Karpas-422 (cell line): ENCODE measurements around the gene PLEKHG3. TPM values are rescaled to one million over a fixed set of nuclear protein-coding genes. Genes with fewer than 3 reads are reported as not detected.

Experiments
- DNase-seq: peaks from one replicate; pipeline ENCODE4 v3.0.0-alpha.2; 2015
- H2AFZ ChIP-seq: fragments of 200-600 bp; sonication (generic); 2 replicates; pipeline ENCODE4 v1.6.1; 2014; ENCODE audit warnings: antibody characterized with exemption, low read length, mixed read lengths
- H3K27ac ChIP-seq: fragments of 200-600 bp; sonication (generic); 2 replicates; pipeline ENCODE4 v1.5.1; 2014; ENCODE audit warnings: mild to moderate bottlenecking, low read length, moderate library complexity
- H3K27me3 ChIP-seq: fragments of 200-600 bp; sonication (generic); 2 replicates; pipeline ENCODE4 v1.6.1; 2014; ENCODE audit warnings: low read length, mixed read lengths
- H3K36me3 ChIP-seq: fragments of 200-600 bp; sonication (generic); 2 replicates; pipeline ENCODE4 v1.6.1; 2014; ENCODE audit warnings: low read length, mixed read lengths; ENCODE audit not compliant: insufficient read depth
- H3K4me1 ChIP-seq: fragments of 200-600 bp; sonication (generic); 2 replicates; pipeline ENCODE4 v1.6.1; 2014; ENCODE audit warnings: mild to moderate bottlenecking, low read length, mixed read lengths
- H3K4me2 ChIP-seq: fragments of 200-600 bp; sonication (generic); 2 replicates; pipeline ENCODE4 v1.6.1; 2014; ENCODE audit warnings: low read length, low read depth, mild to moderate bottlenecking; ENCODE audit not compliant: poor library complexity, severe bottlenecking
- H3K4me3 ChIP-seq: fragments of 200-600 bp; sonication (generic); 2 replicates; pipeline ENCODE4 v1.5.1; 2014; ENCODE audit warnings: mild to moderate bottlenecking, antibody characterized with exemption, low read length, mixed read lengths
- H3K79me2 ChIP-seq: fragments of 200-600 bp; sonication (generic); 2 replicates; pipeline ENCODE4 v1.6.1; 2014; ENCODE audit warnings: mild to moderate bottlenecking, low read length, mixed read lengths
- H3K9ac ChIP-seq: fragments of 200-600 bp; sonication (generic); 2 replicates; pipeline ENCODE4 v1.6.0; 2014; ENCODE audit warnings: low read length
- H3K9me2 ChIP-seq: fragments of 200-600 bp; sonication (generic), shearing (Covaris generic); replicated peaks from 2 replicates; pipeline ENCODE4 v1.6.0; 2014; ENCODE audit warnings: mild to moderate bottlenecking, low read length, moderate library complexity; ENCODE audit not compliant: insufficient read depth
- H3K9me3 ChIP-seq: fragments of 300-700, 200-600 bp; sonication (generic); 2 replicates; pipeline ENCODE4 v1.6.1; 2014; ENCODE audit warnings: low read length, mixed read lengths
- H4K20me1 ChIP-seq: fragments of 200-600 bp; sonication (generic); 2 replicates; pipeline ENCODE4 v1.6.1; 2014; ENCODE audit warnings: mild to moderate bottlenecking, antibody characterized with exemption, low read length, low read depth; ENCODE audit not compliant: insufficient read depth
- total RNA-seq: library from RNA; depleted of rRNA; stranded (reverse); fragments of >200 nt; shearing (Covaris generic); gene quantifications from 2 replicates; pipeline ENCODE4 v1.2.3, GENCODE V29; 2014; ENCODE audit warnings: low replicate concordance

Gene PLEKHG3
- total RNA-seq, 1 experiment from 2014 or later: not detected

DNA sequence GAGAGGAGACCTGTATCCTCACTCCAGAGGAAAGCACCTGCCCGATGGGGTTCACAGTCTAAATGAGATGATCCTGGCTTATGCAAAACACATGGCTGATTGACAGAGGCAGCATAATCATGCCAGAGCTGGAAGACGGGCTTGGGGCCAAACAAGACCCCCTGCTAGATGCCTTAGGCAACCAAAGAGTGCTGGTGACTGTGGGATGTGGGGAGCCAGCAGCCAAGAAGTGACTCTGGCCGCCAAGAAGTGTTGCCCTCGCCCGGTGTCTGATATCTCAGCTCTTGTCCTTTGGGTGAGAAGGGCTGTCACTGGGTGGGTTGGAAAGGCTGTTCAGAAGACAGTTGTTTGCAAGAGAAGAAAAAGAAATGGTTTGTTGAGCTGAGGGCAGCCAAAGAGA is 56.7 kb downstream of the PLEKHG3 start:
- no peak overlapping the region for H3K4me3 ChIP-seq
- no peak overlapping the region for H3K27ac ChIP-seq
- no peaks in the 10 kb centered on the region for H3K9me2 ChIP-seq
- H3K27me3 ChIP-seq: no peaks in the 10 kb centered on the region; the same call in 1 of the 2 replicates
- no peaks in the 10 kb centered on the region for H3K9me3 ChIP-seq
- no peak for DNase-seq
- H3K4me1 ChIP-seq: peaks cover 29% of the 10 kb centered on the region
- no peaks in the 10 kb centered on the region; the same call in 1 of the 2 replicates for H4K20me1 ChIP-seq
- H3K9ac ChIP-seq: no peak overlapping the region
- no peaks in the 10 kb centered on the region for H3K79me2 ChIP-seq
- no peaks in the 10 kb centered on the region for H3K36me3 ChIP-seq
- H2AFZ ChIP-seq: no peak overlapping the region
- H3K4me2 ChIP-seq: no peak overlapping the region

DNA sequence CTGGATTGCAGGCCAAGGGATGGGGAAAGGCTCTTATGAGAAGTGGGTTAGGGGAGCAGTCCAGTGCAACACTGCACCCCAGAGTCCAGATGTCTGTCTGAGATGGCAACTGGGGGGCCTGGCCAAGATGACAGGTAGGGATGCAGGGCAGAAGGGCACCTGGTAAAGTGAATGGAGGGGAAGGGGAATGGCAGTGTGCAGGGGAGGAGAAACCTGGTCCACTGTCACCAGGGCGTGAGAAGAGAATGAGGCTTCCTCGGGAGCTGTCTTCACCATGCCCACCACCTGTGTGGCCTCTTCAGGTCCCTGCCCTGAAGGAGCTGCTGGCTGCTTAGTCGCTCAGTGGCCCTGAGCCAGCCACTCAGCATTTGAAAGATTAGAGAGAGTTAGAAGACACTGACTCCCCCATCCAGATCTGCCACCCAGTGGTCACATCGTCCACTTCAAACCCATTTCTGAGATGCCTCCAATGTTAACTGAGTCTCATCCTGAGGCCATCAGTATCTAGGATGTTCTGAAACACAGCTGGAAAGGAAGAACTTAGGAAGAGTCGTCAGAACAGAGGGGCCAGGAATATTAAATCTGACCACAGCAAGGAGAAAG is 57.3 kb downstream of the PLEKHG3 start:
- H4K20me1 ChIP-seq: no peaks in the 10 kb centered on the region; the same call in 1 of the 2 replicates
- no peak overlapping the region for H2AFZ ChIP-seq
- no peaks in the 10 kb centered on the region for H3K9me2 ChIP-seq
- peak; percentile 51 for DNase-seq
- H3K4me1 ChIP-seq: peaks cover 29% of the 10 kb centered on the region
- no peaks in the 10 kb centered on the region; the same call in 1 of the 2 replicates for H3K27me3 ChIP-seq
- H3K4me2 ChIP-seq: no peak overlapping the region
- H3K9ac ChIP-seq: no peak overlapping the region
- H3K9me3 ChIP-seq: no peaks in the 10 kb centered on the region
- no peaks in the 10 kb centered on the region for H3K79me2 ChIP-seq
- no peak overlapping the region for H3K4me3 ChIP-seq
- no peak overlapping the region for H3K27ac ChIP-seq
- H3K36me3 ChIP-seq: no peaks in the 10 kb centered on the region

- Histone ChIP-seq H3K4me1 (peaks cover 29% of the 10 kb centered on the region), H3K9me3 (no peaks in the 10 kb centered on the region), H3K36me3 (no peaks in the 10 kb centered on the region), H2AFZ (no peak overlapping the region), H3K9ac (no peak overlapping the region), H3K4me2 (peak overlapping the region; percentile 2), H3K4me3 (no peak overlapping the region), H3K27me3 (no peaks in the 10 kb centered on the region; the same call in 1 of the 2 replicates), H3K9me2 (no peaks in the 10 kb centered on the region), H3K27ac (no peak overlapping the region), H4K20me1 (no peaks in the 10 kb centered on the region; the same call in 1 of the 2 replicates), H3K79me2 (no peaks in the 10 kb centered on the region)
- DNase-seq: peak; percentile 67
Observed at GRCh38 chr14:64762044-64763034, 58.1 kb downstream of the PLEKHG3 start.

GRCh38 chr14:64763085-64763782 is 59.0 kb downstream of the PLEKHG3 start:
- Histone ChIP-seq H3K79me2 (no peaks in the 10 kb centered on the region), H3K27me3 (no peaks in the 10 kb centered on the region), H3K4me1 (peaks cover 29% of the 10 kb centered on the region), H3K27ac (no peak overlapping the region), H3K9ac (no peak overlapping the region), H3K36me3 (no peaks in the 10 kb centered on the region), H4K20me1 (no peaks in the 10 kb centered on the region), H3K4me2 (peak overlapping the region; percentile 2), H2AFZ (peak overlapping the region; percentile 33; the same call in 1 of the 2 replicates), H3K9me3 (no peaks in the 10 kb centered on the region), H3K4me3 (no peak overlapping the region), H3K9me2 (no peaks in the 10 kb centered on the region)
- DNase-seq: no peak

DNA sequence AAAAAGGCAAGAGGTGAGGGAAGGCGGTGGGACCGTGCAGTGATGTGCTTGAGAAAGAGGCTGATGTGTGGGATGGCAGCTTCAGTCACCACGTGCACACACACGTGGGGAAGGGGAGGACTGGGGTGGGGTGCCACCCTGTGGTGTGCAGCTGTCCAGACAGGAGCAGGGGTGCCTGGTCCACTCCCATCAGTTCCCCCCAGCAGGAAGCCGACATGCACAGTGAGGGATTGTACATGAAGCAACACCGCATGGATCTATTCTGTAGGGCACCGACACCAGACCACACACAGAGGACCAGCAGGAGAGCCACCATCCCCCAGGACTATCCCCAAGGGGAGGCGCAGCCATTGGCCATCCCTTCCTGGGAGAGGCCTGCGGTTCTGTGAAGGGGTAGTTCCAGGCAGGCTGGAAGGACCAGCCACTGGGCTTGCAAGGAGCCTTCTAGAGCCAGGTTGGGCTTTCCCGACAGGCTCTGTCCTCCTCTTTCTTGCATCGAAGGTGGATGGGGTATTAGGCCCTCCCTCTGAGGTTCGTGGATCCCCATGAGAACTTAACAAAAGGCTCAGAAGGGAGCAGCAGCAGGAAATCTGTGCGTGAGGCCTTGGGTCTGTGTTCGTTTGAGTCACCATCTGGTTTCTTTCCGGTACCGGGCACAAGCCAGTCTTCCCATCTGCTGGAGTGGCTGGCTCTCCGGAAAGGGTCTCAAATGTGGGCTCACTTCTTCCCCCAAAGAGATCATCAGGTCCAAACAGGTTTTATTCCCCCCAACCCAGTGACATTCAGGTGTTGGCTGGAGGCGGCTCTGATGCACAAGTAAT is 59.8 kb downstream of the PLEKHG3 start:
- no peaks in the 10 kb centered on the region for H3K9me3 ChIP-seq
- no peak overlapping the region for H3K9ac ChIP-seq
- H3K4me2 ChIP-seq: peak overlapping the region; percentile 2
- no peaks in the 10 kb centered on the region for H3K36me3 ChIP-seq
- no peaks in the 10 kb centered on the region for H4K20me1 ChIP-seq
- DNase-seq: peak; percentile 61
- H3K27me3 ChIP-seq: no peaks in the 10 kb centered on the region
- peak overlapping the region; percentile 33; the same call in 1 of the 2 replicates for H2AFZ ChIP-seq
- no peaks in the 10 kb centered on the region for H3K79me2 ChIP-seq
- H3K4me1 ChIP-seq: peaks cover 29% of the 10 kb centered on the region
- no peaks in the 10 kb centered on the region for H3K9me2 ChIP-seq
- H3K27ac ChIP-seq: no peak overlapping the region
- no peak overlapping the region for H3K4me3 ChIP-seq

DNA sequence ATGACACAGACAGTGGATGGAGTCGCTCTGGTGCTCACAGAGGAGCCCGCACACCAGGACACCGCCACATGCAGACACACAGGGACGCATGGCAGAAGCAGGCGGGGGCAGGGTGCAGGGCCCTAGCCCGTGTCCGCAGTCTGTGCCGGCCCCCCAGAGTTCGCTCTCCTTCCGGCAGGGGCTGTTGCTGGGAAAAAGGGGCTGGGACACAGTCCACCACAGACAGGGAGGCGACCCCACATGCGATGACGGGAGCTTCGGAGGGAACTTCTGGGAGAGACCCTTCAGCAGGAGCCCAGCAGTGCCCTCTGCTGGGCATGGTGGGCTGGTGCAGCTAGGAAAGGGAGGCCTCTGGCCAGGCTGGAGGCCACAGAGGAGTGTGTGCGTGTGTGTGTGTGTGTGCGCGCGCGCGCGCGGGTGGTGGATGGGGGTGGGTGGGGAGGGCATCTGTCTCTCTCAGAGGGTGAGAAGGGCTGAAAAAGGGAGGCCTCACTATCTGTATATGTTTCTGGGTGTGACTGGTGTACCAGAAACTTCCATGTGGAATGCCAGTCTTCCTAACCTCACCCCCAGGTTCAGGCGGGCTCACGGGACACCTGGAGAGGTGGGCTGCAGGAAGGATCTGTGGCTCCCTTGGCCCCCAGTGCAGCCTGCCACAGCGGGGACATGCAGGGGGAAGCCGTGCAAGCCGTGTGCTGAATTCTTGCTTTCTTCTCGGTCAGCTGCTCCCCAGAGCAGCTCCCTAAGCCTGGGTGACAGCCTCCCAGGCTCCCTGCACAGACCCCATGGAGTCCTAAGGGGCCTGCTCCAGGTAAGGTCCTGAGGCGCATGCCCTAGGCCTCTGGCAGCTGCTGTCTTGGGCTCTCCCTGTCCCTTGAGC is 60.7 kb downstream of the PLEKHG3 start:
- Histone ChIP-seq H3K4me1 (peaks cover 29% of the 10 kb centered on the region), H3K27ac (no peak overlapping the region), H3K4me2 (no peak overlapping the region), H3K9me2 (no peaks in the 10 kb centered on the region), H4K20me1 (0 out of 2 replicates have a peak, but pooled peaks cover 4% of the 10 kb centered on the region), H3K9me3 (no peaks in the 10 kb centered on the region), H2AFZ (no peak overlapping the region), H3K27me3 (no peaks in the 10 kb centered on the region), H3K36me3 (no peaks in the 10 kb centered on the region), H3K79me2 (no peaks in the 10 kb centered on the region), H3K4me3 (no peak overlapping the region), H3K9ac (no peak overlapping the region)
- peak; percentile 90 for DNase-seq

GRCh38 chr14:64765740-64766302 is 61.6 kb downstream of the PLEKHG3 start:
- Histone ChIP-seq H4K20me1 (0 out of 2 replicates have a peak, but pooled peaks cover 5% of the 10 kb centered on the region), H3K4me3 (no peak overlapping the region), H3K4me2 (no peak overlapping the region), H2AFZ (no peak overlapping the region), H3K9me2 (no peaks in the 10 kb centered on the region), H3K27ac (no peak overlapping the region), H3K9me3 (no peaks in the 10 kb centered on the region), H3K9ac (no peak overlapping the region), H3K79me2 (no peaks in the 10 kb centered on the region), H3K4me1 (peaks cover 29% of the 10 kb centered on the region), H3K36me3 (no peaks in the 10 kb centered on the region), H3K27me3 (no peaks in the 10 kb centered on the region)
- DNase-seq: no peak
